Adrenal gland (tissue), 5 donors: Measurements from ENCODE around the gene SIM2.

Source experiments
- POLR2A ChIP-seq, 2 donors: fragments of 450-650 bp; IDR thresholded peaks; one replicate each; pipeline ENCODE4 v1.6.1; 2017; ENCODE audit warnings: antibody characterized with exemption in 2 of 2, mild to moderate bottlenecking in 2 of 2, moderate library complexity in 1 of 2
- TF ChIP-seq, protein P1 (sequence below), 6 experiments: fragments of 450-650 bp in 4 of 6; fragments of 200-600 bp in 2 of 6; sonication (generic) in 1 of 6; IDR thresholded peaks; 1 replicate in 5 of 6; 2 replicates in 1 of 6; pipeline versions ENCODE4 v1.5.1 to v1.8.0; 2016 to 2021; ENCODE audit warnings: antibody characterized with exemption in 6 of 6, mild to moderate bottlenecking in 2 of 6, moderate library complexity in 1 of 6
- donor health status: DM: no; HTN: no; CAD: no.

DNA sequence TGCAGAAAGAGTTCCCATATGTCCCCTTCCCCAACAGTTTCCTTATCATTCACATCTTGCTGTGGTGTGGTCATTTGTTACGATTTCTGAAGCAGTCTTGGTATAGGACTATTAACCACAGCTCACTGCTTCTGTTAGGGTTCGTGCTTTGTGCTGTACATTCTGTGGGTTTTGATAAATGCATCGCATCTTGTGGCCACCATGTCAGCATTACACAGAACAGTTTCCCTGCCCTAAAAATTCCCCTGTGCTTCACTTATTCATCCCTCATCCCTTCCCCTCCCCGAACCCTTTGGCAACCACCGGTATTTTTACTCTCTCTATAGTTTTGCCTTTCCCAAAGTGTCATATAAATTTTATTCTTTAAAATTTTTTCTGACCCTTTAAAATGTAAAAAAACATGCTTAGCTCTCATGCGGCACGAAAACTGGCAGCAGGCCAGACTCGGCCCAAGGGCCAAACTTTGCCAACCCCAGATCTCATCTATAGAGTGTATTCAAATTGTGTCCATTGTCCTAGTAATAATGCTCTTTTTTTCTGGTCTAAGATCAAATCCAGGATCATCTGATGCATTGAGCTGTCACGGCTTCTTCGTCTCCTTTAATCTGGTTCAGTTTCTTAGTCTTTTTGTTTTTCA, 78.2 kb downstream of the SIM2 start:
- TF ChIP-seq, protein P1, sequence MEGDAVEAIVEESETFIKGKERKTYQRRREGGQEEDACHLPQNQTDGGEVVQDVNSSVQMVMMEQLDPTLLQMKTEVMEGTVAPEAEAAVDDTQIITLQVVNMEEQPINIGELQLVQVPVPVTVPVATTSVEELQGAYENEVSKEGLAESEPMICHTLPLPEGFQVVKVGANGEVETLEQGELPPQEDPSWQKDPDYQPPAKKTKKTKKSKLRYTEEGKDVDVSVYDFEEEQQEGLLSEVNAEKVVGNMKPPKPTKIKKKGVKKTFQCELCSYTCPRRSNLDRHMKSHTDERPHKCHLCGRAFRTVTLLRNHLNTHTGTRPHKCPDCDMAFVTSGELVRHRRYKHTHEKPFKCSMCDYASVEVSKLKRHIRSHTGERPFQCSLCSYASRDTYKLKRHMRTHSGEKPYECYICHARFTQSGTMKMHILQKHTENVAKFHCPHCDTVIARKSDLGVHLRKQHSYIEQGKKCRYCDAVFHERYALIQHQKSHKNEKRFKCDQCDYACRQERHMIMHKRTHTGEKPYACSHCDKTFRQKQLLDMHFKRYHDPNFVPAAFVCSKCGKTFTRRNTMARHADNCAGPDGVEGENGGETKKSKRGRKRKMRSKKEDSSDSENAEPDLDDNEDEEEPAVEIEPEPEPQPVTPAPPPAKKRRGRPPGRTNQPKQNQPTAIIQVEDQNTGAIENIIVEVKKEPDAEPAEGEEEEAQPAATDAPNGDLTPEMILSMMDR (IDR thresholded peaks at IDR 0.05), result no peak
- TF ChIP-seq POLR2A (IDR thresholded peaks at IDR 0.05), result no peak
